H9 (cell line): ENCODE measurements around the gene KCNQ2. TPM values are rescaled to one million over a fixed set of nuclear protein-coding genes. Genes with fewer than 3 reads are reported as not detected.
"Not testable (repeated sequence)": the region's sequence is repeated elsewhere in the genome, so short reads cannot be mapped to it uniquely, and the experiment has no call there.

Experiments
- DNase-seq: peaks from one replicate; pipeline ENCODE4 v3.0.0-alpha.2; 2017
- H2AFZ ChIP-seq: one replicate; pipeline ENCODE4 v1.6.1; 2013; ENCODE audit warnings: mild to moderate bottlenecking, low read length, control low read depth, moderate library complexity
- H2AK5ac ChIP-seq: 2 replicates; pipeline ENCODE4 v1.6.1; 2013; ENCODE audit warnings: low read length, control low read depth, mixed read lengths; ENCODE audit not compliant: insufficient read length
- H2BK120ac ChIP-seq: one replicate; pipeline ENCODE4 v1.6.1; 2013; ENCODE audit warnings: low read depth, mild to moderate bottlenecking, low read length, control low read depth, inconsistent platforms; ENCODE audit not compliant: poor library complexity, severe bottlenecking
- H2BK12ac ChIP-seq: 2 replicates; pipeline ENCODE4 v1.6.1; 2013; ENCODE audit warnings: low read length, control low read depth, mixed read lengths, low read depth; ENCODE audit not compliant: insufficient read length
- H2BK15ac ChIP-seq: 2 replicates; pipeline ENCODE4 v1.6.1; 2013; ENCODE audit warnings: low read depth, low read length, control low read depth
- H2BK20ac ChIP-seq: one replicate; pipeline ENCODE4 v1.6.1; 2013; ENCODE audit warnings: low read depth, mild to moderate bottlenecking, low read length, control low read depth, inconsistent platforms; ENCODE audit not compliant: poor library complexity, severe bottlenecking
- H2BK5ac ChIP-seq: 2 replicates; pipeline ENCODE4 v1.6.1; 2013; ENCODE audit warnings: low read length, control low read depth, mixed read lengths; ENCODE audit not compliant: insufficient read length
- H3K14ac ChIP-seq: 2 replicates; pipeline ENCODE4 v1.6.1; 2013; ENCODE audit warnings: low read length, control low read depth; ENCODE audit not compliant: insufficient read depth
- H3K18ac ChIP-seq: 2 replicates; pipeline ENCODE4 v1.6.1; 2013; ENCODE audit warnings: low read depth, mild to moderate bottlenecking, mixed read lengths, low read length, control low read depth; ENCODE audit not compliant: insufficient read length
- H3K23ac ChIP-seq: 2 replicates; pipeline ENCODE4 v1.6.1; 2013; ENCODE audit warnings: low read length, control low read depth, mixed read lengths, low read depth; ENCODE audit not compliant: insufficient read length
- H3K23me2 ChIP-seq: 2 replicates; pipeline ENCODE4 v1.6.1; 2013; ENCODE audit warnings: low read depth, mild to moderate bottlenecking, mixed read lengths, low read length, control low read depth; ENCODE audit not compliant: insufficient read length, poor library complexity, severe bottlenecking
- H3K27ac ChIP-seq: 2 replicates; pipeline ENCODE4 v1.5.1; 2013; ENCODE audit warnings: low read length, control low read depth, mixed read lengths, low read depth; ENCODE audit not compliant: insufficient read length
- H3K27me3 ChIP-seq: 2 replicates; pipeline ENCODE4 v1.6.1; 2013; ENCODE audit warnings: low read length, control low read depth, inconsistent platforms; ENCODE audit not compliant: insufficient read depth
- H3K4ac ChIP-seq: 2 replicates; pipeline ENCODE4 v1.6.1; 2013; ENCODE audit warnings: low read depth, mild to moderate bottlenecking, control low read depth, inconsistent platforms, low read length, moderate library complexity
- H3K4me1 ChIP-seq: 2 replicates; pipeline ENCODE4 v1.6.1; 2013; ENCODE audit warnings: low read length, control low read depth, inconsistent platforms; ENCODE audit not compliant: insufficient read depth
- H3K4me2 ChIP-seq: 2 replicates; pipeline ENCODE4 v1.6.1; 2013; ENCODE audit warnings: low read length, control low read depth, mixed read lengths; ENCODE audit not compliant: insufficient read length, insufficient read depth
- H3K56ac ChIP-seq: 2 replicates; pipeline ENCODE4 v1.6.1; 2013; ENCODE audit warnings: low read depth, mild to moderate bottlenecking, mixed read lengths, low read length, control low read depth; ENCODE audit not compliant: insufficient read length
- H3K79me1 ChIP-seq: 2 replicates; pipeline ENCODE4 v1.6.1; 2013; ENCODE audit warnings: low read depth, mild to moderate bottlenecking, moderate library complexity, low read length, control low read depth, inconsistent platforms; ENCODE audit not compliant: insufficient read depth, poor library complexity, severe bottlenecking
- H3K79me2 ChIP-seq: 2 replicates; pipeline ENCODE4 v1.6.1; 2013; ENCODE audit warnings: low read length, control low read depth, inconsistent platforms; ENCODE audit not compliant: insufficient read depth
- H3K9ac ChIP-seq: 2 replicates; pipeline ENCODE4 v1.6.1; 2013; ENCODE audit warnings: low read length, control low read depth, mixed read lengths; ENCODE audit not compliant: insufficient read length; ENCODE audit errors: extremely low read depth
- H3K9me3 ChIP-seq: one replicate; pipeline ENCODE4 v1.6.1; 2013; ENCODE audit warnings: low read depth, low read length, inconsistent platforms; ENCODE audit not compliant: control insufficient read depth
- H3T11ph ChIP-seq: one replicate; pipeline ENCODE4 v1.6.1; 2013; ENCODE audit warnings: mild to moderate bottlenecking, low read length, control low read depth, inconsistent platforms
- H4K20me1 ChIP-seq: one replicate; pipeline ENCODE4 v1.6.1; 2013; ENCODE audit not compliant: control insufficient read depth, insufficient read length, insufficient read depth
- H4K5ac ChIP-seq: 2 replicates; pipeline ENCODE4 v1.6.1; 2013; ENCODE audit warnings: low read depth, mild to moderate bottlenecking, mixed read lengths, low read length, control low read depth; ENCODE audit not compliant: insufficient read length
- H4K8ac ChIP-seq: replicated peaks from 2 replicates; pipeline ENCODE4 v1.6.1; 2013; ENCODE audit warnings: low read length, control low read depth, mixed read lengths, low read depth; ENCODE audit not compliant: insufficient read length
- H4K91ac ChIP-seq: 2 replicates; pipeline ENCODE4 v1.6.1; 2013; ENCODE audit warnings: low read depth, mild to moderate bottlenecking, moderate library complexity, mixed read lengths, low read length, control low read depth; ENCODE audit not compliant: insufficient read length
- H3K27ac Mint-ChIP-seq, 3 experiments: 2 replicates in 2 of 3; 3 replicates in 1 of 3; pipeline ENCODE4 v1.8.0; 2020 to 2021; ENCODE audit warnings: mixed read lengths in 3 of 3, mild to moderate bottlenecking in 1 of 3, moderate library complexity in 1 of 3
- H3K27me3 Mint-ChIP-seq: 2 replicates; pipeline ENCODE4 v1.8.0; 2021; ENCODE audit warnings: low read depth, mild to moderate bottlenecking, moderate library complexity, mixed read lengths
- H3K36me3 Mint-ChIP-seq, 3 experiments: 2 replicates in 2 of 3; 3 replicates in 1 of 3; pipeline ENCODE4 v1.8.0; 2020 to 2021; ENCODE audit warnings: low read depth in 3 of 3, mixed read lengths in 3 of 3; ENCODE audit not compliant: insufficient read depth in 1 of 3
- H3K4me1 Mint-ChIP-seq, 2 experiments: 2 replicates each; pipeline ENCODE4 v1.8.0; 2020; ENCODE audit warnings: mixed read lengths in 2 of 2
- H3K4me3 Mint-ChIP-seq, 2 experiments: 2 replicates in 1 of 2; 3 replicates in 1 of 2; pipeline ENCODE4 v1.8.0; 2020 to 2021; ENCODE audit warnings: mild to moderate bottlenecking in 2 of 2, mixed read lengths in 2 of 2, moderate library complexity in 1 of 2
- H3K9me3 Mint-ChIP-seq, 2 experiments: 2 replicates in 1 of 2; 3 replicates in 1 of 2; pipeline ENCODE4 v1.8.0; 2020; ENCODE audit warnings: mild to moderate bottlenecking in 2 of 2, mixed read lengths in 2 of 2, moderate library complexity in 1 of 2
- WGBS: extraction: QIAGEN DNeasy Blood & Tissue Kit; methylation state at CpG from one replicate; pipeline ENCODE4 v1.1.7; 2013; ENCODE audit warnings: missing lambda C conversion rate, low lambda C conversion rate, mixed read lengths; ENCODE audit not compliant: insufficient read length; ENCODE audit errors: extremely low coverage; 5-methylcytosine and 5-hydroxymethylcytosine counted together
- total RNA-seq: library from RNA; stranded (reverse); gene quantifications from 2 replicates; pipeline ENCODE4 v1.2.1, GENCODE V29; 2021
- TF ChIP-seq, protein P1 (sequence below): fragments of 200-600 bp; sonication (generic); conservative IDR thresholded peaks from 3 replicates; pipeline ENCODE4 v1.8.0; 2021; ENCODE audit warnings: antibody characterized with exemption, mild to moderate bottlenecking

The KCNQ2 gene
- total RNA-seq, 1 experiment from 2014 or later: 69.2 TPM

DNA sequence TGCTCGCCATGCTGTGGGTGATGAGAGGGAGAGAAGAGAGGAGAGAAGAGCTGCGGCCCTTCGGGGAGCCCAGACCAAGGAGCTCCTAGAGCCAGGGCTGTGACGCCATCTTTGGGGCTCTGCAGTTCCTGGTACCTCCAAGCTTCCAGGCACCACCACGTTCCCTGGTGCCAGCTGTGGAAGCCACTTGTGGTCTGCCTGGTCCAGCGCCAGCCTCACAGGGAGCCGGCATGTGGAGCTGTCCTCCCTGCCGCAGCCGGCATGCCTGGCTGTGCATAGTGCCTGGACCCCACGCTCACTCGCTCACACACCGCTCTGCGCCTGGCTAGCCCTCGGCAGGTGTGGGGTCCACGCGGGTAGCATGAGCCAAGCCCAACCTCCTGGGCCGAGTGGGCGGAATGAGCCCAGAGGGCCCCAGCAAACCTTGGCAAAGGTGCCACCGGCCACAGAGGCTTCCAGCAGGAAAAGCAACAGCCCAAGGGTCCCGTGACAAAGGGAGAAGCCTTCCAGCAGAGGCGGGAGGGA, 92.0 kb downstream of the KCNQ2 start:
- H3K4me3 Mint-ChIP-seq: no peak overlapping the region
- Histone ChIP-seq H3K23me2 (no peaks in the 10 kb centered on the region), H3K79me1 (no peaks in the 10 kb centered on the region), H3K14ac (no peak overlapping the region; the same call in 1 of the 2 replicates), H3K9ac (no peak overlapping the region), H2BK120ac (no peak overlapping the region), H2BK20ac (no peak overlapping the region), H3K18ac (no peak overlapping the region), H3K4ac (no peak overlapping the region), H2BK15ac (no peak overlapping the region), H3K4me2 (no peak overlapping the region), H2AK5ac (no peak overlapping the region), H3K56ac (no peak overlapping the region), H4K5ac (no peak overlapping the region), H3K23ac (no peak overlapping the region), H3K27ac (no peak overlapping the region), H3K9me3 (no peaks in the 10 kb centered on the region), H4K91ac (no peak overlapping the region), H3K27me3 (no peaks in the 10 kb centered on the region), H2AFZ (no peak overlapping the region), H2BK5ac (no peak overlapping the region), H3T11ph (no peak overlapping the region), H2BK12ac (no peak overlapping the region), H3K79me2 (no peaks in the 10 kb centered on the region), H3K4me1 (peaks cover 4% of the 10 kb centered on the region; the same call in 1 of the 2 replicates), H4K20me1 (no peaks in the 10 kb centered on the region), H4K8ac (no peak overlapping the region)
- TF ChIP-seq, protein P1, sequence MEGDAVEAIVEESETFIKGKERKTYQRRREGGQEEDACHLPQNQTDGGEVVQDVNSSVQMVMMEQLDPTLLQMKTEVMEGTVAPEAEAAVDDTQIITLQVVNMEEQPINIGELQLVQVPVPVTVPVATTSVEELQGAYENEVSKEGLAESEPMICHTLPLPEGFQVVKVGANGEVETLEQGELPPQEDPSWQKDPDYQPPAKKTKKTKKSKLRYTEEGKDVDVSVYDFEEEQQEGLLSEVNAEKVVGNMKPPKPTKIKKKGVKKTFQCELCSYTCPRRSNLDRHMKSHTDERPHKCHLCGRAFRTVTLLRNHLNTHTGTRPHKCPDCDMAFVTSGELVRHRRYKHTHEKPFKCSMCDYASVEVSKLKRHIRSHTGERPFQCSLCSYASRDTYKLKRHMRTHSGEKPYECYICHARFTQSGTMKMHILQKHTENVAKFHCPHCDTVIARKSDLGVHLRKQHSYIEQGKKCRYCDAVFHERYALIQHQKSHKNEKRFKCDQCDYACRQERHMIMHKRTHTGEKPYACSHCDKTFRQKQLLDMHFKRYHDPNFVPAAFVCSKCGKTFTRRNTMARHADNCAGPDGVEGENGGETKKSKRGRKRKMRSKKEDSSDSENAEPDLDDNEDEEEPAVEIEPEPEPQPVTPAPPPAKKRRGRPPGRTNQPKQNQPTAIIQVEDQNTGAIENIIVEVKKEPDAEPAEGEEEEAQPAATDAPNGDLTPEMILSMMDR: no peak
- no peak for DNase-seq
- H3K4me1 Mint-ChIP-seq: peaks cover 19 to 40% of the 10 kb centered on the region in 2 experiments
- no CpG with 5 or more reads among the region's 21 CpGs for WGBS
- H3K27me3 Mint-ChIP-seq: peaks cover 10% of the 10 kb centered on the region
- H3K9me3 Mint-ChIP-seq: peaks cover 7 to 8% of the 10 kb centered on the region in 2 experiments; a peak in 4 of 5 replicates
- no peak overlapping the region for H3K27ac Mint-ChIP-seq
- H3K36me3 Mint-ChIP-seq: peaks cover 0 to 8% (median 3%) of the 10 kb centered on the region in 3 experiments; a peak in 3 of 7 replicates

DNA sequence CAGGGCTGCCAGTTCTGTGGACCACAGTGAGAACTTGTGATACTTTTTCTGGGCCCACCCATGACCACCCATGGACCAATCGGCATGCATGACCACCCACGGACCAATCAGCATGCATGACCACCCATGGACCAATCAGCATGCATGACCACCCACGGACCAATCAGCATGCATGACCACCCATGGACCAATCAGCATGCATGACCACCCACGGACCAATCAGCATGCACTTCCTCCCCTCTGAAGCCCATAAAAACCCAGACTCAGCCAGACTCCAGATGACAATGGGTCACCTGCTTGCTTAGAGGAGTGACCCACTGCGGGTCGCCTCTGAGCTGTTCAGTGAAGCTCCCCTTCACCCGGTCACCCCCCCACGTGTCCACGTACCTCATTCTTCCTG, 92.6 kb downstream of the KCNQ2 start:
- DNase-seq, H3K23me2 ChIP-seq, H3K27me3 Mint-ChIP-seq, H3K9me3 ChIP-seq, H2AFZ ChIP-seq, H3K36me3 Mint-ChIP-seq, H3K9ac ChIP-seq, H4K20me1 ChIP-seq, H3K4me3 Mint-ChIP-seq, H2BK5ac ChIP-seq, H3K27ac Mint-ChIP-seq, H3K79me2 ChIP-seq, H4K8ac ChIP-seq, H2BK15ac ChIP-seq, H3K18ac ChIP-seq, H4K91ac ChIP-seq, H3K4me2 ChIP-seq, H3K27me3 ChIP-seq, H3K4me1 ChIP-seq, H4K5ac ChIP-seq, H3K56ac ChIP-seq, H3K79me1 ChIP-seq, H3K27ac ChIP-seq, H2AK5ac ChIP-seq, H2BK120ac ChIP-seq, H3T11ph ChIP-seq, H3K14ac ChIP-seq, H2BK12ac ChIP-seq, H3K4ac ChIP-seq, H3K23ac ChIP-seq, H3K9me3 Mint-ChIP-seq, H2BK20ac ChIP-seq: not testable (repeated sequence)
- peaks cover 19 to 40% of the 10 kb centered on the region in 2 experiments for H3K4me1 Mint-ChIP-seq
- no CpG with 5 or more reads among the region's 9 CpGs for WGBS
